Choroid plexus epithelial cell (primary cell): Measurements from ENCODE around the gene NAB2.

Source experiments
- DNase-seq: peaks from one replicate; pipeline ENCODE4 v3.0.0-alpha.2; 2010; ENCODE audit warnings: low read depth
- H3K4me3 ChIP-seq: 2 replicates; pipeline ENCODE4 v1.5.1; 2011; ENCODE audit warnings: low read depth, mild to moderate bottlenecking, control low read depth, low read length, moderate library complexity
- TF ChIP-seq, protein P1 (sequence below): conservative IDR thresholded peaks from 2 replicates; pipeline ENCODE4 v1.5.1; 2011; ENCODE audit warnings: low read depth, mild to moderate bottlenecking, control low read depth, inconsistent platforms, low read length, moderate library complexity

NAB2 gene

DNA sequence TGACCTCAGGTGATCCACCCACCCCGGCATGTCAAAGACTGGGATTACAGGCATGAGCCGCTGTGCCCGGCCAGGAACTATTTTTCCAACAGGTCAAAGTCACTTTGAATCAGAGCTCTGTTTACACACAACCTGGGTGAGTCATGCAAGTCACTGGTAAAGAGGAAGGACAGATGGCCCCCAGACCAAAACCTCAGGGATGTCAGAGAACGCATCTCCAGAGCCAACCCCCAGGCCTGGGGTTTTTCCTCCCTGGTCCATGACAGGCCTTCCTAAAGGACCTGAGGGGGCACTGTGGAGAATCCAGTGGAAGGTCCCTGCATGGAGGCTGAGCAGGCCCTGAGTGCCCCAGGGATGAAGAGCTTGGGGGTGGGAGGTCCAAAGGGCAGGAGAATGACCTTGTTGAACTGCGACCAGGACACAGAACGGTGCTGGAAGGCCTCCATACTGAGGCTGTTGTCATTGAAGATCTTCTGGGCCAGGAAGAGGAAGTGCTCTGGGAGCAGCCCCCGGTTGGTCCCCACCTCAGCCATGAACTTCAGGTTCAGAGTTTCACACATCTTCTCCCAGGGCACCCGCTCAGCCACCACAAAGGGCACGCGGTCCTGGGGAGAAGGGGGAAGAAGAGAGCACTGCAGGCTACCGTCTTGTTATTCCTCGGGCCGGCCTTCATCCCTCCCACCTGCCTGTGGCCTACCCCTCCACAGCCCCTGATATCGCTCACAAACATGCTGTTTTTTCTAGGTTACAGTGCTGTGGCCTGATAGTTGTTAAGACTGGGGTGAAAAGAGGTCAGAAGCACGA, 13.2 kb downstream of the NAB2 start:
- peak; percentile 17 for DNase-seq
- TF ChIP-seq, protein P1, sequence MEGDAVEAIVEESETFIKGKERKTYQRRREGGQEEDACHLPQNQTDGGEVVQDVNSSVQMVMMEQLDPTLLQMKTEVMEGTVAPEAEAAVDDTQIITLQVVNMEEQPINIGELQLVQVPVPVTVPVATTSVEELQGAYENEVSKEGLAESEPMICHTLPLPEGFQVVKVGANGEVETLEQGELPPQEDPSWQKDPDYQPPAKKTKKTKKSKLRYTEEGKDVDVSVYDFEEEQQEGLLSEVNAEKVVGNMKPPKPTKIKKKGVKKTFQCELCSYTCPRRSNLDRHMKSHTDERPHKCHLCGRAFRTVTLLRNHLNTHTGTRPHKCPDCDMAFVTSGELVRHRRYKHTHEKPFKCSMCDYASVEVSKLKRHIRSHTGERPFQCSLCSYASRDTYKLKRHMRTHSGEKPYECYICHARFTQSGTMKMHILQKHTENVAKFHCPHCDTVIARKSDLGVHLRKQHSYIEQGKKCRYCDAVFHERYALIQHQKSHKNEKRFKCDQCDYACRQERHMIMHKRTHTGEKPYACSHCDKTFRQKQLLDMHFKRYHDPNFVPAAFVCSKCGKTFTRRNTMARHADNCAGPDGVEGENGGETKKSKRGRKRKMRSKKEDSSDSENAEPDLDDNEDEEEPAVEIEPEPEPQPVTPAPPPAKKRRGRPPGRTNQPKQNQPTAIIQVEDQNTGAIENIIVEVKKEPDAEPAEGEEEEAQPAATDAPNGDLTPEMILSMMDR = no peak
- H3K4me3 ChIP-seq = no peak overlapping the region

DNA sequence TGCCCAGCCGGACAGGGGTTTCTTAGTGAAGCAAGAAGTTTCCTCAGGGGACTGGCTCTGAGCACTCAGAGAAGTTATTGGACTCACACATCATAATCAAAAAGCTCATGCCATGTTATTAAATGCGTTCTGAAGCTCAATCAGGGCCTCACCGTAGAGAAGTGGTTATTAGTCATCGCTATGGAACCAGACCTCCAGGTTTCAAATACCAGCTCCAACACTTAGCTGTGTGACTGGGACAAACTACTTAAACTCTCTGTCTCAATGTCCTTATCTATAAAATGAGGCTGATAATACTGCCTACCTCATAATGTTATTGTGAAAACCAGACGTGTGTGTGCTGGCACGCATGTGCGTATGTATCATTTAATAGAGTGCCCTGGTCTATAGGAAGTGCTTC, 14.9 kb downstream of the NAB2 start:
- H3K4me3 ChIP-seq = no peak overlapping the region
- TF ChIP-seq, protein P1 = no peak
- peak; percentile 12 for DNase-seq

DNA sequence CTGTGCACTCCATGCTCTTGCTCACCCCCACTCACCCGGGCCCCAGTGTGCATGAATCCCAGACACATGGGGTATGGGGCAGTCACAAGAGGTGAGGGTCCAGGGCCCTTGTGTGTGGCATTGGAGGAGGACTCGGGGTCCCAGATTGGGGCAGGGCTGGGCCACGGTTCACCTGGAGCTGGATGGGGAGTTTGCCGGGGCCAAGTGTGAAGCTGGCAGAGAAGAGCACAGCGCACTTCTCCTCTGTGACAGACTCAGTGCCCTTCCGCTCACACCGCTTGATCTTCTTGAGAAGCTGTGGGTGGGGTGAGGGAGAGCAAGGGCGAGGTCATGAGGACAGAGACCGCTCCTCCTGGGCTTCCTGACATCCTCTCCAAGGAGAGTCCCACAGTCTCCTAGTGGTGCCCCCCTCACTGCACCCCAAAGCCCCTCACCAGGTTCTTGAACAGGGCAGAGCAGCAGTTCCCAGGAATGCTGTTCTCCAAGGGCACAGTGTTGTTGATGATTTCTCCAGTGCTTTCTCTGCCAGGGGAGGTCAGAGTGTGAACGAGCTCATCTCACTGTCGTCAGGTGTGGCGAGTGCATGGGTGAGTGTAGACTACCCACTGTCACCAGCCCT, 15.5 kb downstream of the NAB2 start:
- no peak overlapping the region for H3K4me3 ChIP-seq
- DNase-seq = no peak
- TF ChIP-seq, protein P1 = no peak

DNA sequence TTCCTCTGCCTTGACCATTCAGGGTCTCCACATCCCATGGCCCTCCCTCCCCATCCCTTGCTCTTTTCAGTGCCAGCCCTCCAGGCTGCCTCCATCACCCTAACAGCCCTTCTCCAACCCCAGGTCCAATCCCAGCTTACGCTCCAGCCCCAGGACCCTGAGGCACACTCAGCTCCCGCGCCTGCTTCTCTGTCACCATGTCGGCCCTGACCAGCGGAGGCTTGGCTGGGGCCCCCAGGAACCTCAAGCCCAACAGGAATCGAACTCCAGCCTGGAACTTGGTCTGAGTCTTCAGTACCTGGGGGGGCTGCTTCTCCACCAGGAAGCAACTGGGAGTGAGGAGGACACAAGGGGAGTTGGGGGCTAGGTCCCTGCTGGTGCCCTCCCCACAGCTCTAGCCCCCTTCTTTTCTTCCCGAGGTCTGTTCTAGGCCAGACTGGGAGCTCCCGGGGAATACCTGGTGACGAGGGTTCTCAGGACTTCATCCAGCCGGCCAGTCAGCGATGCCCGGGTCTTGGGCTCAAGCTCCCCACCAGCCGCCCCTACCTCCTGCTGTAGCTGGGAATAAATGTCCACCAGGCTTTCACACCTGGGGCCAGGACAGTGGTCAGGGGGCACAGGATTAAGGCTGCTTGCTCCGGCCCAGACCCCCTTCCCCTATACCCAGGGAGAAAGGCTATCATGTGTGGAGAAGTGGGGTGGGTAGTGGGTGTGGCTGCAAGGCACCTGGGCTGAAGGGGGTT, 16.3 kb downstream of the NAB2 start:
- TF ChIP-seq, protein P1 = no peak
- no peak for DNase-seq
- H3K4me3 ChIP-seq = no peak overlapping the region

- DNase-seq = no peak
- TF ChIP-seq, protein P1 = no peak
- no peak overlapping the region for H3K4me3 ChIP-seq
Measured at GRCh38 chr12:57106021-57106708, 17.3 kb downstream of the NAB2 start.

- H3K4me3 ChIP-seq = no peak overlapping the region
- no peak for DNase-seq
- TF ChIP-seq, protein P1 = no peak
Measured at GRCh38 chr12:57107456-57108155, 18.7 kb downstream of the NAB2 start.
